Activated B cell treated with CpG ODN at 0.5 μM for 24 hours (primary cell): ENCODE results near the gene KRT86. TPM values are rescaled to one million over a fixed set of nuclear protein-coding genes. Genes with fewer than 3 reads are reported as not detected.

Source experiments
- ATAC-seq: fragments of 200-7000 bp; cut with Tn5 transposase; one replicate; pipeline ENCODE4 v1.10.0; 2021; ENCODE audit warnings: low read depth, mild to moderate bottlenecking, moderate library complexity
- CTCF ChIA-PET: fragments of 350-600 bp; sonication (Branson Sonifier 250); formaldehyde crosslinking; loops from one replicate; lab custom pipeline; 2021; ENCODE audit warnings: antibody characterized with exemption; lab: Charles Lee
- POLR2A ChIA-PET: fragments of 350-600 bp; sonication (Branson Sonifier 250); formaldehyde crosslinking; loops from one replicate; lab custom pipeline; 2021; ENCODE audit warnings: antibody characterized with exemption; lab: Charles Lee
- DNase-seq: peaks from one replicate; pipeline ENCODE4 v3.0.0; 2022
- H3K27ac Mint-ChIP-seq: one replicate; pipeline ENCODE4 v1.8.0; 2020; ENCODE audit warnings: mixed read lengths
- H3K27me3 Mint-ChIP-seq: one replicate; pipeline ENCODE4 v1.8.0; 2021; ENCODE audit warnings: mixed read lengths
- H3K36me3 Mint-ChIP-seq: one replicate; pipeline ENCODE4 v1.8.0; 2021; ENCODE audit warnings: low read depth, mixed read lengths
- H3K4me1 Mint-ChIP-seq: one replicate; pipeline ENCODE4 v1.8.0; 2021; ENCODE audit warnings: mixed read lengths
- H3K4me3 Mint-ChIP-seq: one replicate; pipeline ENCODE4 v1.8.0; 2020; ENCODE audit warnings: mild to moderate bottlenecking, mixed read lengths
- H3K9me3 Mint-ChIP-seq: one replicate; pipeline ENCODE4 v1.8.0; 2020; ENCODE audit warnings: mixed read lengths
- intact Hi-C: fragments of 100-400 bp; cut with micrococcal nuclease; formaldehyde crosslinking; loops from one replicate; pipeline ENCODE4 v1.15.1; 2024
- total RNA-seq: library from RNA; stranded (reverse); gene quantifications from 2 replicates; pipeline ENCODE4 v1.2.3, GENCODE V29; 2022
- TF ChIP-seq, protein P1 (sequence below): fragments of 200-600 bp; IDR thresholded peaks from one replicate; pipeline ENCODE4 v1.8.0; 2022; ENCODE audit warnings: antibody characterized with exemption, mild to moderate bottlenecking

The KRT86 gene
- total RNA-seq, 1 donor from 2014 or later: not detected

DNA sequence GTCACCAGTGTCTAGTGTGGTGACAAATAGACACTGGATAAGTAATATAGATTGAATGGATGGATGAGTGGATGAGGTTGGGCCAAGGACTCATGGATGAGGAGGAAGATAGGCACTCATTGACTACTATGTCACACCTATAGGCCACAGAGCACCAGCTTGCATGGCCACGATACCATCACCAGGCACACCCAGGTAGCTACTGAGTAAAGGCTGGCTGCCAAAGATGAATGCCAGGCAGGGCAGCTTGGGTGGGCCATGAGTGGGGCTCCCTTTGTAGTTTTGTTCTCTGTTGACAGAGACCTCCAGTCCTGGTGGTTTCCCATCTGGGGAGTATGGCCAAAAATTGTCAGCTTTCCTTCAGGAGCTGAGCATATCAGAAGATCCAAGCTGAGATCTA lies 57.9 kb downstream of the KRT86 start:
- ChIA-PET CTCF (no interaction called here), POLR2A (no interaction called here)
- DNase-seq (no peak), ATAC-seq (no peak)
- peaks cover 12% of the 10 kb centered on the region for H3K27me3 Mint-ChIP-seq
- no peak overlapping the region for H3K4me3 Mint-ChIP-seq
- no peaks in the 10 kb centered on the region for H3K36me3 Mint-ChIP-seq
- peaks cover 4% of the 10 kb centered on the region for H3K9me3 Mint-ChIP-seq
- H3K4me1 Mint-ChIP-seq: peaks cover under 1% of the 10 kb centered on the region
- intact Hi-C loops: no loop called here
- TF ChIP-seq, protein P1, sequence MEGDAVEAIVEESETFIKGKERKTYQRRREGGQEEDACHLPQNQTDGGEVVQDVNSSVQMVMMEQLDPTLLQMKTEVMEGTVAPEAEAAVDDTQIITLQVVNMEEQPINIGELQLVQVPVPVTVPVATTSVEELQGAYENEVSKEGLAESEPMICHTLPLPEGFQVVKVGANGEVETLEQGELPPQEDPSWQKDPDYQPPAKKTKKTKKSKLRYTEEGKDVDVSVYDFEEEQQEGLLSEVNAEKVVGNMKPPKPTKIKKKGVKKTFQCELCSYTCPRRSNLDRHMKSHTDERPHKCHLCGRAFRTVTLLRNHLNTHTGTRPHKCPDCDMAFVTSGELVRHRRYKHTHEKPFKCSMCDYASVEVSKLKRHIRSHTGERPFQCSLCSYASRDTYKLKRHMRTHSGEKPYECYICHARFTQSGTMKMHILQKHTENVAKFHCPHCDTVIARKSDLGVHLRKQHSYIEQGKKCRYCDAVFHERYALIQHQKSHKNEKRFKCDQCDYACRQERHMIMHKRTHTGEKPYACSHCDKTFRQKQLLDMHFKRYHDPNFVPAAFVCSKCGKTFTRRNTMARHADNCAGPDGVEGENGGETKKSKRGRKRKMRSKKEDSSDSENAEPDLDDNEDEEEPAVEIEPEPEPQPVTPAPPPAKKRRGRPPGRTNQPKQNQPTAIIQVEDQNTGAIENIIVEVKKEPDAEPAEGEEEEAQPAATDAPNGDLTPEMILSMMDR: no peak
- no peak overlapping the region for H3K27ac Mint-ChIP-seq

DNA sequence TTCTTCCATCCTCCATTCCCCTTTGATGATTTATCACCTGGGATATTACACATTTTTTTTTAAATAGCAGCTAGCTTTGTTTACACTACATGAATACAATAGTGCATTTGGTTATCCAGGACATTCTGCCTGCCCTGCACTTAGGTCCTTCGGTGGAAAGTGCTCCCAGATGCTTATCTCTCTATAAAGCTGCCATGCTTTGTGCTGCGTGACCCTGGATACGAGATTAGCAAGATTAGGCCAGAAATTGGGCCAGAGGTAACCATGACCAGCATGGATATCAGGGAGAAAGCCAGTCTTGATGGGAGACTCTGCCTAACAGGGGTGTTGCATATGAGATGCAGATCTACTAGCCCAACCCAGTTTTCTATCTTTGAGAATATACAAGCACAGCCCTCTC lies 58.9 kb downstream of the KRT86 start:
- Mint-ChIP-seq H3K36me3 (no peaks in the 10 kb centered on the region), H3K27me3 (peaks cover 9% of the 10 kb centered on the region), H3K4me1 (no peaks in the 10 kb centered on the region), H3K9me3 (peaks cover 4% of the 10 kb centered on the region), H3K27ac (no peak overlapping the region), H3K4me3 (no peak overlapping the region)
- TF ChIP-seq, protein P1: no peak
- ChIA-PET CTCF (no interaction called here), POLR2A (interaction anchor here (0.6 kb wide), 1 partner anchor 116 kb away, joined by 3 read pairs; no protein-coding TSS in a partner anchor)
- intact Hi-C loops: no loop called here
- ATAC-seq: no peak
- DNase-seq: no peak

DNA sequence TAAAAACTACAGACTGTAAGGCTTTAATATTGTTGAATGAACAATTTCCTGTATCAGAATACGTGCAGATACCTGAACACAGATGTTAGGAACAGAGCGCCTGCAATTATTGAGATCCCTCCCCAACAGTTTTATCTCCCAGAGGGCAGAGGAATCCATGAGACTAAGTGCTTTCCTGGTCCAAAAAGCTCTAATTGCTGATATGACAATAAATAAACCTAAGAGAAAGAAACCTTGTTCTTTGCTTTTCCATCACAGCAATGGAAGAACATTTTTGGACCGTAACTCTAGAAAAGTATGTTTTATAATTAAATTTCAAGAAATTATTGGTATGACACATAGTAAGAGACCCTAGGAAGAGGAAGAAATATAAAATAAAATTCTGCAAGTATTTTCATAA lies 59.7 kb downstream of the KRT86 start:
- TF ChIP-seq, protein P1: no peak
- intact Hi-C loops: no loop called here
- no peak overlapping the region for H3K27ac Mint-ChIP-seq
- no peak for DNase-seq
- ChIA-PET CTCF (no interaction called here), POLR2A (no interaction called here)
- no peaks in the 10 kb centered on the region for H3K4me1 Mint-ChIP-seq
- peaks cover 4% of the 10 kb centered on the region for H3K9me3 Mint-ChIP-seq
- H3K27me3 Mint-ChIP-seq: peaks cover 11% of the 10 kb centered on the region
- no peaks in the 10 kb centered on the region for H3K36me3 Mint-ChIP-seq
- no peak for ATAC-seq
- H3K4me3 Mint-ChIP-seq: no peak overlapping the region

DNA sequence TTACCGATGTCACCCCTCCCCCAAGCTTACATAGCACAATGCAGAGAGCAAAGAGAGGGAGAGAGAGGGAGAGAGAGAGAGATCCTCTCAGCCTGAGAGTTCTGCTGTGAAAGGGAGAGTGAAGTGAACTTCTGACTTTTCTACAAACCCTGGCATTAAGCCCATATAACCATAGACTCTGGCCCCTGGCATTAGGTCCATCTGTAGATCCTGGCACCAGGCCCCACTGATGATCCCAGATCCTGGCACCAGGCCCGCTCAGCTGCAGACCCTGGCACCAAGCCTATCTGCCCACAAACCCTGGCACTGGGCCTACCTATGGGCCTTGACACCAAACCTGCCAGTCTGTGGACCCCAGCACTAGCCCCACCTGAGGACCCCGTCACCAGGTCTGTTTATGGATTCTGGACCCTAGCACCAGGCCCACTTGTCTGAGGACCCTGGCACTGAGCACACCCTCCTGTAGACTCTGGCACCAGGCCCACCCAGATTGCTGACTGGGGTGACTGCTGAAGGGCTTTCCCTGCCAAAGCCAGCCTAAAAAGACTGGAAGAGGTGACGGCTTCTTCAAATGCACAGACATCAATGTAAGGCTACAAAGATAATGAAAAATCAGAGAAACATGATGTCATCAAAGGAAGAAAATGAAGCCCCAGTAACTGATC lies 61.3 kb downstream of the KRT86 start:
- ATAC-seq: no peak
- H3K27me3 Mint-ChIP-seq: peaks cover 10% of the 10 kb centered on the region
- H3K4me3 Mint-ChIP-seq: no peak overlapping the region
- no peaks in the 10 kb centered on the region for H3K4me1 Mint-ChIP-seq
- H3K36me3 Mint-ChIP-seq: no peaks in the 10 kb centered on the region
- CTCF ChIA-PET: interaction anchor here (0.6 kb wide), 1 partner anchor 57 kb away, joined by 3 read pairs; no protein-coding TSS in a partner anchor
- H3K9me3 Mint-ChIP-seq: peaks cover 4% of the 10 kb centered on the region
- no peak overlapping the region for H3K27ac Mint-ChIP-seq
- POLR2A ChIA-PET: no interaction called here
- TF ChIP-seq, protein P1: no peak
- intact Hi-C loops: no loop called here
- no peak for DNase-seq

DNA sequence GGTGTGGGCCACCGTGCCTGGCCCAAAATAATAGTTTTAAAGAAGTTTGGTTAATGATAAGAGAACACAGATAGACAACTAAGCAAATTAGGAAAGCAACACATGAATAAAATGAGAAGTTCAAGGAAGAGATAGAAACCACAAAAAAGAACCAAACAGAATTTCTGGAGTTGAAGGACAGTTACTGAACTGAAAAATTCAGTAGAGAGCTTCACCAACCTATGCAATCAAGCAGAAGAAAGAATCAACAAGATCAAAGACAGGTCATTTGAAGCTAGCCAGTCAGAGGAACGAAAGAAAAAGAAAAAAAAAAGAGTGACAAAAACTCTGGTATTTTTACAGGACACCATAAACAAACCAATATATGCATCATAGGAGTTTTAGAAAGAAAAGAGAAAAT lies 62.2 kb downstream of the KRT86 start:
- H3K9me3 Mint-ChIP-seq: peaks cover 4% of the 10 kb centered on the region
- DNase-seq (no peak), ATAC-seq (no peak)
- H3K27me3 Mint-ChIP-seq: peaks cover 10% of the 10 kb centered on the region
- H3K4me1 Mint-ChIP-seq: no peaks in the 10 kb centered on the region
- no peaks in the 10 kb centered on the region for H3K36me3 Mint-ChIP-seq
- ChIA-PET CTCF (no interaction called here), POLR2A (no interaction called here)
- no peak overlapping the region for H3K4me3 Mint-ChIP-seq
- intact Hi-C loops: no loop called here
- TF ChIP-seq, protein P1: no peak
- H3K27ac Mint-ChIP-seq: no peak overlapping the region
